Stimulated activated naive B cell treated with anti-CD40 and anti-IgM and Interleukin-4, amounts not matched to agents 10 μg/mL and 1 μg/mL and 100 μg/mL, for 72 hours (primary cell): ENCODE measurements around the gene CIT.
"Not testable (repeated sequence)": the region's sequence is repeated elsewhere in the genome, so short reads cannot be mapped to it uniquely, and the experiment has no call there.

Experiments used
- ATAC-seq, 2 donors: fragments of 150-1000 bp; cut with Tn5 transposase; replicated peaks; 2 replicates each; pipeline ENCODE4 v1.10.0; 2021; ENCODE audit warnings: moderate library complexity in 1 of 2
- DNase-seq: peaks from one replicate; pipeline ENCODE4 v3.0.0; 2021
- H3K27ac Mint-ChIP-seq: one replicate; pipeline ENCODE4 v1.8.0; 2022; ENCODE audit warnings: mild to moderate bottlenecking, mixed read lengths
- H3K27me3 Mint-ChIP-seq, 2 donors: one replicate each; pipeline ENCODE4 v1.8.0; 2022; ENCODE audit warnings: mixed read lengths in 2 of 2
- H3K36me3 Mint-ChIP-seq, 2 donors: one replicate each; pipeline ENCODE4 v1.8.0; 2022; ENCODE audit warnings: mixed read lengths in 2 of 2, mild to moderate bottlenecking in 1 of 2
- H3K4me1 Mint-ChIP-seq, 2 donors: one replicate each; pipeline ENCODE4 v1.8.0; 2022; ENCODE audit warnings: mixed read lengths in 2 of 2, mild to moderate bottlenecking in 1 of 2
- H3K4me3 Mint-ChIP-seq, 2 donors: one replicate each; pipeline ENCODE4 v1.8.0; 2022; ENCODE audit warnings: mild to moderate bottlenecking in 2 of 2, mixed read lengths in 2 of 2, moderate library complexity in 1 of 2
- H3K9me3 Mint-ChIP-seq, 2 donors: one replicate each; pipeline ENCODE4 v1.8.0; 2022; ENCODE audit warnings: mixed read lengths in 2 of 2, mild to moderate bottlenecking in 1 of 2

The CIT gene

GRCh38 chr12:119658166-119658565 lies 219.0 kb downstream of the CIT start:
- DNase-seq, H3K36me3 Mint-ChIP-seq, H3K4me3 Mint-ChIP-seq, H3K9me3 Mint-ChIP-seq, ATAC-seq, H3K4me1 Mint-ChIP-seq, H3K27ac Mint-ChIP-seq: not testable (repeated sequence)
- H3K27me3 Mint-ChIP-seq: peaks cover 3 to 18% of the 10 kb centered on the region in 2 donors

- peaks cover 3 to 12% of the 10 kb centered on the region in 2 donors for H3K27me3 Mint-ChIP-seq
- not testable (repeated sequence) for H3K4me1 Mint-ChIP-seq, H3K9me3 Mint-ChIP-seq, H3K36me3 Mint-ChIP-seq, ATAC-seq, H3K4me3 Mint-ChIP-seq, DNase-seq, H3K27ac Mint-ChIP-seq
These were observed 220.1 kb downstream of the CIT start for GRCh38 chr12:119657001-119657400.

- Mint-ChIP-seq H3K4me1 (no peaks in the 10 kb centered on the region), H3K9me3 (peaks cover 0 to 8% of the 10 kb centered on the region in 2 donors), H3K27ac (no peak overlapping the region), H3K27me3 (peaks cover 6 to 9% of the 10 kb centered on the region in 2 donors), H3K4me3 (no peak overlapping the region), H3K36me3 (peaks cover 0 to 2% of the 10 kb centered on the region in 2 donors)
- DNase-seq (no peak), ATAC-seq (no peak)
These were observed 224.5 kb downstream of the CIT start for GRCh38 chr12:119652665-119653064.

- Mint-ChIP-seq H3K27me3 (peaks cover 17 to 20% of the 10 kb centered on the region in 2 donors), H3K36me3 (peaks cover 0 to 2% of the 10 kb centered on the region in 2 donors), H3K4me3 (no peak overlapping the region), H3K4me1 (no peaks in the 10 kb centered on the region), H3K27ac (no peak overlapping the region), H3K9me3 (peaks cover 4 to 10% of the 10 kb centered on the region in 2 donors)
- DNase-seq (no peak), ATAC-seq (no peak)
These were observed 227.8 kb downstream of the CIT start for GRCh38 chr12:119649202-119649808.

GRCh38 chr12:119645535-119646059 lies 231.5 kb downstream of the CIT start:
- H3K27ac Mint-ChIP-seq: no peak overlapping the region
- ATAC-seq (no peak), DNase-seq (no peak)
- H3K4me1 Mint-ChIP-seq: no peaks in the 10 kb centered on the region
- no peak overlapping the region for H3K4me3 Mint-ChIP-seq
- peaks cover 2 to 4% of the 10 kb centered on the region in 2 donors for H3K9me3 Mint-ChIP-seq
- H3K27me3 Mint-ChIP-seq: peaks cover 27 to 28% of the 10 kb centered on the region in 2 donors
- no peaks in the 10 kb centered on the region for H3K36me3 Mint-ChIP-seq

GRCh38 chr12:119644930-119645329 lies 232.2 kb downstream of the CIT start:
- no peak overlapping the region for H3K4me3 Mint-ChIP-seq
- H3K9me3 Mint-ChIP-seq: peaks cover 2 to 4% of the 10 kb centered on the region in 2 donors
- no peaks in the 10 kb centered on the region for H3K36me3 Mint-ChIP-seq
- ATAC-seq (no peak), DNase-seq (no peak)
- H3K27me3 Mint-ChIP-seq: peaks cover 27 to 30% of the 10 kb centered on the region in 2 donors
- H3K27ac Mint-ChIP-seq: no peak overlapping the region
- H3K4me1 Mint-ChIP-seq: no peaks in the 10 kb centered on the region

GRCh38 chr12:119642986-119643385 lies 234.1 kb downstream of the CIT start:
- no peak for DNase-seq
- no peak overlapping the region for H3K27ac Mint-ChIP-seq
- no peak for ATAC-seq
- H3K27me3 Mint-ChIP-seq: peaks cover 28 to 35% of the 10 kb centered on the region in 2 donors
- H3K9me3 Mint-ChIP-seq: peaks cover 2 to 4% of the 10 kb centered on the region in 2 donors
- H3K4me1 Mint-ChIP-seq: no peaks in the 10 kb centered on the region
- no peaks in the 10 kb centered on the region for H3K36me3 Mint-ChIP-seq
- H3K4me3 Mint-ChIP-seq: no peak overlapping the region
